ENCODE data around the gene POM121L2. TPM values are rescaled to one million over a fixed set of nuclear protein-coding genes. Genes with fewer than 3 reads are reported as not detected.

Gene POM121L2
- total and polyA plus RNA-seq, 5 donors, result not detected

Other genes starting within 250 kb of the POM121L2 start
- 1 to 10 TPM in 1 of 4 donors, under 1 TPM in 2, not detected in 1; 0.26 to 1.7 (median 0.85) TPM for gene PRSS16, start 64.6 kb downstream of the POM121L2 start, total RNA-seq
- 0.36 TPM for gene PRSS16, start 64.6 kb downstream of the POM121L2 start, polyA plus RNA-seq
- 1 to 10 TPM; 1.6 to 2.9 (median 1.9) TPM for gene ZNF391, start 76.5 kb upstream of the POM121L2 start, total RNA-seq
- 0.72 TPM for gene ZNF391, start 76.5 kb upstream of the POM121L2 start, polyA plus RNA-seq
- 1 to 10 TPM; 3.3 to 5.1 (median 4.5) TPM for gene ZNF184, start 160.8 kb upstream of the POM121L2 start, total RNA-seq
- 1.9 TPM for gene ZNF184, start 160.8 kb upstream of the POM121L2 start, polyA plus RNA-seq

Data from right cardiac atrium (tissue), 5 donors.